HepG2 (cell line): Measurements from ENCODE around the gene HSD3B7. TPM values are rescaled to one million over a fixed set of nuclear protein-coding genes. Genes with fewer than 3 reads are reported as not detected.
A peak's percentile ranks its signal among the peaks of the same experiment; 100 is the strongest.

ENCODE experiments used
- ATF2 ChIP-seq: sonication (generic); formaldehyde crosslinking; IDR thresholded peaks from 2 replicates; pipeline ENCODE4 v1.4.0; 2020; ENCODE audit warnings: missing genetic modification reagents
- ATF6 ChIP-seq: sonication (generic); formaldehyde crosslinking; conservative IDR thresholded peaks from 2 replicates; pipeline ENCODE4 v1.4.0; 2020; ENCODE audit warnings: missing genetic modification reagents
- GMEB1 ChIP-seq: sonication (generic); formaldehyde crosslinking; IDR thresholded peaks from 2 replicates; pipeline ENCODE4 v1.5.1; 2020; ENCODE audit warnings: missing genetic modification reagents, mild to moderate bottlenecking, borderline replicate concordance
- GPBP1L1 ChIP-seq: sonication (generic); formaldehyde crosslinking; IDR thresholded peaks from 2 replicates; pipeline ENCODE4 v1.5.0; 2020; ENCODE audit warnings: mild to moderate bottlenecking, missing genetic modification reagents
- MEIS1 ChIP-seq: sonication (generic); formaldehyde crosslinking; IDR thresholded peaks from 2 replicates; pipeline ENCODE4 v1.9.0; 2021; ENCODE audit warnings: mild to moderate bottlenecking, missing genetic modification reagents, moderate library complexity, borderline replicate concordance
- MTA3 ChIP-seq: sonication (generic); formaldehyde crosslinking; IDR thresholded peaks from 2 replicates; pipeline ENCODE4 v1.4.0; 2020; ENCODE audit warnings: missing genetic modification reagents
- NR2F2 ChIP-seq: IDR thresholded peaks from 2 replicates; pipeline ENCODE4 v1.6.1; 2012; ENCODE audit warnings: low read depth, inconsistent platforms, borderline replicate concordance
- PRPF4 ChIP-seq: fragments of 200-400 bp; formaldehyde crosslinking; IDR thresholded peaks from 2 replicates; pipeline ENCODE4 v1.6.1; 2016; ENCODE audit warnings: low read length, low read depth; ENCODE audit not compliant: poor library complexity, severe bottlenecking
- REXO4 ChIP-seq: sonication (generic); formaldehyde crosslinking; IDR thresholded peaks from 2 replicates; pipeline ENCODE4 v1.8.0; 2022; ENCODE audit warnings: missing genetic modification reagents, mild to moderate bottlenecking, borderline replicate concordance
- SP5 ChIP-seq: IDR thresholded peaks from 2 replicates; pipeline ENCODE4 v1.6.1; 2016; ENCODE audit warnings: low read depth, borderline replicate concordance
- STAG1 ChIP-seq: sonication (generic); formaldehyde crosslinking; IDR thresholded peaks from 2 replicates; pipeline ENCODE4 v1.4.0; 2020; ENCODE audit warnings: missing genetic modification reagents
- TERF1 ChIP-seq: sonication (generic); formaldehyde crosslinking; IDR thresholded peaks from 2 replicates; pipeline ENCODE4 v1.8.0; 2022; ENCODE audit warnings: mild to moderate bottlenecking, missing genetic modification reagents, moderate library complexity
- THAP9 ChIP-seq: sonication (generic); formaldehyde crosslinking; IDR thresholded peaks from 2 replicates; pipeline ENCODE4; 2020; ENCODE audit warnings: missing genetic modification reagents, mild to moderate bottlenecking, borderline replicate concordance
- ZNF234 ChIP-seq: sonication (generic); formaldehyde crosslinking; conservative IDR thresholded peaks from 2 replicates; pipeline ENCODE4 v1.5.1; 2020; ENCODE audit warnings: mild to moderate bottlenecking, missing genetic modification reagents
- ZNF274 ChIP-seq: sonication (generic); formaldehyde crosslinking; IDR thresholded peaks from 2 replicates; pipeline ENCODE4 v1.5.1; 2020; ENCODE audit warnings: mild to moderate bottlenecking, missing genetic modification reagents
- ZNF367 ChIP-seq: sonication (generic); formaldehyde crosslinking; IDR thresholded peaks from 2 replicates; pipeline ENCODE4 v1.4.0; 2020; ENCODE audit warnings: missing genetic modification reagents, borderline replicate concordance
- ZNF510 ChIP-seq: sonication (generic); formaldehyde crosslinking; IDR thresholded peaks from 2 replicates; pipeline ENCODE4 v1.4.0; 2020; ENCODE audit warnings: low read depth, mild to moderate bottlenecking, missing genetic modification reagents
- ZNF709 ChIP-seq: sonication (generic); formaldehyde crosslinking; IDR thresholded peaks from 2 replicates; pipeline ENCODE4 v1.5.0; 2020; ENCODE audit warnings: mild to moderate bottlenecking, missing genetic modification reagents
- ZSCAN9 ChIP-seq: IDR thresholded peaks from 2 replicates; pipeline ENCODE4 v1.6.1; 2016; ENCODE audit warnings: borderline replicate concordance
- polyA plus RNA-seq, 8 experiments: library from polyadenylated mRNA; depleted of rRNA in 3 of 8; stranded (reverse) in 7 of 8; unstranded in 1 of 8; fragments of >200 nt; fragmentation: Illumina TruSeq in 4 of 8; extraction: Trizol in 4 of 8; gene quantifications; 2 replicates each; pipeline versions ENCODE4 v1.2.1 to v1.2.3, GENCODE V29; 2011 to 2016; ENCODE audit warnings: low read depth in 4 of 8, missing spikeins in 1 of 8, mixed read lengths in 1 of 8; ENCODE audit not compliant: insufficient read depth in 1 of 8
- total RNA-seq, 5 experiments: library from RNA; depleted of rRNA; stranded (reverse); fragments of >200 nt; fragmentation: Illumina TruSeq; extraction: Trizol; gene quantifications; 2 replicates each; pipeline ENCODE4 v1.2.3, GENCODE V29; 2016; ENCODE audit warnings: low read depth in 1 of 5

HSD3B7 gene
- total and polyA plus RNA-seq, 2 of the 13 experiments (the other 11 are each of a cell fraction or from before 2014, with no cell fraction given): 32.9 to 69.7 TPM

GRCh38 chr16:30953511-30954124, 31.4 kb upstream of the HSD3B7 start (continued):
- TF ChIP-seq ZNF367 (CRISPR knock-in tag): no peak
- peak; percentile 81 for TF ChIP-seq ZNF274
- peak; percentile 67; the same call in 1 of the 2 replicates for TF ChIP-seq MEIS1 (CRISPR knock-in tag)
- no peak for TF ChIP-seq REXO4 (CRISPR knock-in tag)
- no peak for TF ChIP-seq SP5 (CRISPR knock-in tag)
- no peak for TF ChIP-seq GPBP1L1 (CRISPR knock-in tag)
- no peak for TF ChIP-seq MTA3 (CRISPR knock-in tag)
- no peak for TF ChIP-seq ZSCAN9 (CRISPR knock-in tag)
- TF ChIP-seq ZNF234 (CRISPR knock-in tag): no peak
- TF ChIP-seq ATF6 (CRISPR knock-in tag): no peak
- TF ChIP-seq TERF1 (CRISPR knock-in tag): no peak
- no peak for TF ChIP-seq ZNF709 (CRISPR knock-in tag)
- TF ChIP-seq NR2F2: no peak
- no peak for TF ChIP-seq PRPF4
- peak; percentile 72 for TF ChIP-seq ATF2
- TF ChIP-seq THAP9 (CRISPR knock-in tag): no peak; the same call in 1 of the 2 replicates
- TF ChIP-seq GMEB1 (CRISPR knock-in tag): peak; percentile 47; the same call in 1 of the 2 replicates
- peak; percentile 88 for TF ChIP-seq STAG1
- no peak; the same call in 1 of the 2 replicates for TF ChIP-seq ZNF510 (CRISPR knock-in tag)
